HG03139 (cell line): ENCODE data around the gene ATP2B3.

Experiments used
- ATAC-seq: cut with Tn5 transposase; IDR thresholded peaks from one replicate; pipeline ENCODE4 v1.9.1; 2021; ENCODE audit not compliant: unreplicated experiment

The ATP2B3 gene

DNA sequence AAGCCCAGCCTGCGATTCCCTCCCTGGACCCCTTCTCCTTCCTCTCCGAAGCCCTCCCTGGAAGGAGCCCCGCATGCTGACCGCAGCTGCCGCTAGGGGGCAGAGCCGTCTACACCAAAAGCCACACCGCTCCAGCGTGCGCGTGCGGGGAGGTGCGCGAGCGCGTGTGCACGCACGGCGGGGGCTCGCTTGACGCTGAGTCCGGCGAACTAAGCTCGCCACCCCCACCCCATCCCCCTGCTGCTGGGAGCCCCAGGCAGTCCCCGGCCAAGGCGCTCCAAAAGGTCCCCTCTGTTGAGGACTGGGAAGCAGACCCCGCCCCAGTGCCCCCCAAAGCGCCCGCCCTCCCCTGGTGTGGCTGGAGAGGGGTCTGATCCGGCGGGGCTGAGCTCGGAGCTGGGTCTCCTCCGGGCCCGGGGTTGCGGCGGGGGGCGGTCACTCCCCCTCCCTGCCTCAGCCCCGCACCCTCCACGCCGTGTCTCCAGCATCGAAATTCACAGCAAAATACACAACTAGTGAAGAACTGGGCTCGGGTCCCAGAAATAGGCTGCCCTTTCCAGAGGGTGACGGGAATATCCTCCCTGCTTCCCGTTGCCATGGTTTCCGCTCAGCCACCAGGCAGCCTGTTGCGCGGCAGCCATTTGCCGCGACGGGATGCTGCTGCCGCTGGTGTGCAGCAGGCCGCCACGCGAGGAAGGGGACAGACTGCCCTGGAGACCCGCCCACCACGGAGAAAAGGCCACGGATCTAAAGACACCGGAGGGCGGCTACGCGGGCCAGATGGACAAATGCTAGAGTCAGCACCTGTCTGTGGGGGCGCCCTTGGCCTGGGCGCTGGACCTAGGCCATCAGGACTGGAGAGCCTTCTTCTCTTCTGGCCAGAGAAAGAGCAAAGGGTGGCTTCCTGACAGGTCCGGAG, 92.7 kb downstream of the ATP2B3 start:
- no peak for ATAC-seq

DNA sequence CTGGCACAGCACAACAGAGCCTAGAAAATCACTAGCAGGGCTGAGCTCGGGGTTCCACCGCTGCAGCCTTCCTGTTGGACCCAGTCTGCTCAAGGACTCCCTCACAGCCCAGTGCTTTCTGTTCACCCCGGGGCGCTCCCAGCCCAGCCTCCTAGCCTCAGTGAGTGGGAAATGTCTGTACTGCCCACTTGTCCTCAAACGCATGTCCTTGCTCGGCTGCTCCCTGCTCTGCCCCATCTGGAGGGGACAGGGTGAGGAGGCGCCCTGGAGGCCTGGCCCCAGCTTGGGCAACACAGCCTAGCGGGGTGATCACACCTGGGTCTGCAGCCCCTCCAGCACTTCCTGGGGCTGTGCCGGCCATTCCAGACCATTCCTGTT, 93.4 kb downstream of the ATP2B3 start:
- no peak for ATAC-seq

DNA sequence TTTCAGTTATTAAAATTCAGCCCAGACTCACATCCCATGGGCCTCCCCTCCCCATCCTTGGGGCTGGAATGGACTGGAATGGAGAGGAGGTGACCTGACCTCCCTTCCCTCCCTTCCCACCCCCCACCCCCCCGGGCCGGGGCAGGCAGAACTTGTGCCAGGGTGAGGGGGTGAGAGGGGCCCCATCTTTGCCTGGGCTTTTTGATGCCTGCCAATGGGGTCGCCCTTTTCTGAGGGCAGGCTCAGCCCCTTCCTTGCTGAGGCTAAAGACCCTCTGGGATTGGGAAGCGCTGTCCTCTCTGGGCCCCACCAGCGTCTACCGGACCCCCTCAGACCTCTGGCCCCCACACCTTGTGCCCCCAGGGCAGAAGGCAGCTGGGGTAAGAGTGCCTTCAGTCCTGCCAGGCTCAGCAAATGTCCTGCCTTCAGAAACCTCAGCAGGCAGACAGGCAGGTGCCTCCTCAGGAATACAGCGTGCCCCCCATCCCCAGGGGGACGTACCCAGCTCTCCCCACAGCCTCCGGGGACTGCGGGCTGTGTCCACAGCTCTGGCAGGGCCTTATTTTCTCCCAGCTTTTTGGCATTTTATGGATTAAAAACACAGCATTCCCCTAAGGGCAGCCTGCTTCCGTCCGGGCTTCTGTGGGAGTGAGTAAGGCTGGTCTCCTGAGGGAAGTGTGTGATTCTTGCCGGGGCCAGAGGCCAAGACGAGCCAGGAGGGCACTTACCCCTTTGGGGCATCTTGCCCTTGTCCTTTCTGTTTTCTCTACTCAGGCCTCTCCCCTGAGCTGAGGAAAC, 94.1 kb downstream of the ATP2B3 start:
- ATAC-seq, result no peak

DNA sequence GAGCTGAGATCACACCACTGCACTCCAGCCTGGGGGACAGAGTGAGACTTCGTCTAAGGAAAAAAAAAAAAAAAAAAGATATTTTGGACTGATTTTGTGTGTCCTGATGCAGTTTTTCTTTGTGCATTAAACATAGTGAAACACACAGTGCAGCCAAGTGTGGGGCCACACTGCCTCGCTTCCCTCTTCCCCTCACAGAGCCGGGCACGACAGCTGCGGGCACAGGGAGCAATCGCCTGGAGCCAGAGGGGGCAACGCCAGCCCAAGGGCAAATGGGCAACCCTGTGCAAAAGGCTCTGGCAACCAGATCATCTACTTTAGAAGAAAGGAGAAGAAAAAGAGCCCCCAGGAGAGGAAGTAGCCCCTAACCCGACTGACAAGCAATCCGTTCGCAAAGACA, 95.0 kb downstream of the ATP2B3 start:
- no peak for ATAC-seq

DNA sequence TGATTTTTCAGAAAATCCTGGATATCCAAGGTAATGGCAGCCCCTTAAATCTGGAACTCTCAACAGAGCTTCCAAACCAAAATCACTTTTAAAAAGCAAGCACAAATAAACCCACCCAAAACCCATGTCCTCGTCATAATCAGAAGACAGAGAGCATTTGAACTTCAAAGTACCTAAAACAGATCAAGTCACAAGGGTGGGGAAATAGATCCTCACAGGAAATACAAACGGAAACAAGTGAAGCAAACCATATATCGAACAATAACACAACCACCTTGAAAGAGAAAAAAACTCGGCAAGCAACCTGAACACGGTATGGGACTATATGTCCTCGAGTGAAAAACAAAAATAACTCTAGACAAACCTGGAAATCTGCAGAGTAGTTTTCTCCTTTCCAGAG, 97.4 kb downstream of the ATP2B3 start:
- ATAC-seq, result no peak

DNA sequence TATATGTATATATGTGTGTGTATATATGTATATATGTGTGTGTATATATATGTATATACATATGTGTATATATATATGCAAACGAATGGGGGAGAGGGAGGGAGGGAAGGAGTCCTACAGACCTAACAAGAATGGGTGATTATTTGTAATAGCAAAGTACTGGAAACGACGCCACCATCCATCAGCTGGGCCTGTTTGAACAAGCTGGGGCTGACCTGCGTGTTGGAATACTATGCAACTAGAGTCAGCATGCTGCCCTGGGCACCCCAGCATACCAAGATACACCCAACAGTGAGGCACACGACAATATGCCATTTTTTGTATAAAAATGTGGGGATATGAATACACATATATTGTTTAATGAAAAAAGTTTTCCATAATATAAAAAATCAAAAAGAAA, 103.1 kb downstream of the ATP2B3 start:
- no peak for ATAC-seq

DNA sequence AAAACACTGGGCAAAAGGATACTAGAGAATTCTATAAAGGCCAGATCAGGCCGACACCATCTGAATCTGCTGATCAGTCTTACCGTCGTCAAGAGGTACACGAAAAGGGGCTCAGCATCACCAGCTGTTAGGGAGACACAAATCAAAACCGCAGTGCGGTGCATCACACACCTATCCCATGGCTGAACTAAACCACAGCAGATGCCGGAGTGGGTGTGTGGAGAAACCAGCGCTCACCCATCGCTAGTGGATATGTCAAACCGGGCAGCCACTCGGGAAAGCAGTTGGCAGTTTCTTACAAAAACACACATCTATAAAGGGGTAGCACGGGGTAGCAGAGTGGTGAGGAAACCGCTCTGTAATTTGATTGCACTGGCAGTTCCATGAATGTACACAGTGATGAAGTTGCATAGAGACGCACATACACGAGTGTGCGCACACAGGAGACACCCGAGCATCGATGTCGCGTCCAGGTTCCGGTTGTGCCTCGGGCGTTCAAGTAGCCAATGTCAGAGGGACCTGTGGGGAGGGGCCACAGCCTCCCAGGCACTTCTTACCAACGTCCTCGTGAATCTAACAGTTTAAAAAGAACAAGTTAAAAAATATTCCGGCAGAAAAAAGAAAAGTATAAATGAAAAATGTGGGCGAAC, 104.6 kb downstream of the ATP2B3 start:
- ATAC-seq, result no peak

DNA sequence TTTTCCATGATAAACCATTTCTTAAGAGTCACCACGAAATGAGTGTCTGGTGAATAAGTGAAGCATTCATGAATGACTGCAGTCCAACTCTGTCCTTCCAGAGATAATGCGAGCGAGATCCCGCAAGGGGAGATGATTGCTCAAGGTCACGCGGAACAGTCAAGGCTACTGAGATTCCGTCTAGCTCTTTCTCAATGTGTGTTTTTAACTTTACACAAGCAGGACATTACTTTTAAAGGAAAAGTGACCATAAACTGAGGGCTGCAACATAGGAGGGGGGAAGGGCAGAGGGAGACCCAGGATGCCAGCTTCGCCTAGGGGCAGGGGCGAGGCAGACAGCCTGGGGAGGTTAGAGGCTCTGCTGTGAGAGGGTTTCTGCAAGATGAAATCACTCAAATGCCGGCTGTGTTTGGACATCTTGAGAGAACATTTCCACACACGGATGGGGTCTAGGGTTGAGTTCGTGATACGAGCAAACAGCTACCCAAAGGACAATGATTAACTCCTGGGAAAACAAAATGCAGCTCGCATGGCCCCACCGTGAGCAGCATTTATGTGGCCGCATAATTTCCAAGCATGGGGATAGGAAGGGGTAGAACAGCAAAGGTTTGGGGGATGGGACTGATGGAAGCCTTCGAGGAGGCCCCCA, 105.3 kb downstream of the ATP2B3 start:
- ATAC-seq, result no peak

DNA sequence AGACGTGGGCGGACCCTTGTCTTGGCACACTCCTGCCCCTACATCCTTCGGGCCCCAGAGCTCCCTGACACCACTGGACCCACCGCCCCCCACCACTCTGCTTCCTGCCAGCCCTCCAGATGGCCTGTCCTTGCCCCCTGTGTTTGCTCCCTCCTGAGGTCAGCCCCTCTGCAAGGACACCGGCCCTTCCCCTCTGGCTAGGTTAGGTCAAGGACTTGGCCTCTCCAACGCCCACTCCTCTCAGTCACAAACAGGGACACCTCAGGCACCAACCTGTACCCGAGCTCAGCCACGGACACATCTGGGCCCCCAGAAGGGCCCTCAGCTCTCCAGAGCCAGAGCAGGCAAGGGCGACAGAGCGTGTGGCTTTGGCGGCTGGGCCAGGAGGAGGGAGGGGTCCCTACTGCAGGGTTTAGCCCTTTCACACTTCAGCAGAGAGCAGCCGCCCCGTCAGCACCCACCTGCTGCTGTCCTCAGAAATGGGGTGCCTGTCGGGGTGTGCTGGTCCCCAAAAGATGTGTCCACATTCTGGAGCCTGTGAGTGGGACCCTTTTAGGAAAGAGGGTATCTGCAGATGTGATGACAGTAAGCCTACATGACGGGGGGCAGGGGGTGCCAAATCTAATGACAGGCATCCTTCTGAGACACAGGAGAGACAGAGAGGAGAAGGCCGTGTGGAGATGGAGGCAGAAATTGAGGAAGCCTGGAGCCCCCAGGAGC, 106.0 kb downstream of the ATP2B3 start:
- ATAC-seq, result no peak

DNA sequence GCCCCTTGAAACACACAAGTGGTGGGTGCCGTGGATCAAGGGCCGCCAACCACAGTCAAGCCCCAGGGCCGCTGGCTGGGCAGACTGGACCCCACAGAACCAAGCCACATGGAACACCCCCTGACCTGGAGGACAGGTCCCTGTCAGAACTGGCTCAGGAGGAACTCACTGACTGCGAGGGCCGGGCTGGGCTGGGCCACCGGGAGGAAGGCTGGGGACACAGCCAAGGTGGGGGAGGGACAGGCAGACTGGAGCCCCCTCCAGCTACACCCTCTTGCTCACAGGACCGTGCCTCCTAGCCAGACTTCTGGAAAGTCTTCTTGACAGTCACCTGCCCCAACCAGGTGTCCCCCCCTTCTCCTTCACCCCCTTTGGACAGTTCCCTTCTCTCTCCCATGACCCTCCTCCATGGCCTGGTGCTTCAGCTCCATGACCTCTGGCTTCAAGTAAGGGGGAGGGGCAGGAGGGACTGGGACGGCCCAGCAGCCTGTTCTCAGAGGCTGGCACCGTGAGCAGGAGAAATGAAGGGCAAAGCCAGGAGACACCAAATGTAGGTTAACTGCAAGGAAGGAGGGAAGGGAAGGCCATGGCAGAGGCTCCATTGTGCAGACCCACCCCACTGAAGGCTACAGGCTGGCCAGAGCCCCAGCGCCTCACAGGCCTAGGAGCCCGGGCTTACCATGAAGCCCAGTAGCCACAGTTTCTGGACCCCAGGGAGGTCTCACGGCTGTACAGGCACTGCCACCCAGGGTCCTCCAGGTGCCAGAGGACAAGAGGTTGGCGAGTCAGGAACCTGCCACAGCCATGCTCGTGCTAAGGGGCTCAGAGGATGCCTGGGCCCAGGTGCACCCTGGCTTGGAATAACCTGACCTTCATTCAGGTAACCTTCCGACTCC, 107.0 kb downstream of the ATP2B3 start:
- no peak for ATAC-seq

DNA sequence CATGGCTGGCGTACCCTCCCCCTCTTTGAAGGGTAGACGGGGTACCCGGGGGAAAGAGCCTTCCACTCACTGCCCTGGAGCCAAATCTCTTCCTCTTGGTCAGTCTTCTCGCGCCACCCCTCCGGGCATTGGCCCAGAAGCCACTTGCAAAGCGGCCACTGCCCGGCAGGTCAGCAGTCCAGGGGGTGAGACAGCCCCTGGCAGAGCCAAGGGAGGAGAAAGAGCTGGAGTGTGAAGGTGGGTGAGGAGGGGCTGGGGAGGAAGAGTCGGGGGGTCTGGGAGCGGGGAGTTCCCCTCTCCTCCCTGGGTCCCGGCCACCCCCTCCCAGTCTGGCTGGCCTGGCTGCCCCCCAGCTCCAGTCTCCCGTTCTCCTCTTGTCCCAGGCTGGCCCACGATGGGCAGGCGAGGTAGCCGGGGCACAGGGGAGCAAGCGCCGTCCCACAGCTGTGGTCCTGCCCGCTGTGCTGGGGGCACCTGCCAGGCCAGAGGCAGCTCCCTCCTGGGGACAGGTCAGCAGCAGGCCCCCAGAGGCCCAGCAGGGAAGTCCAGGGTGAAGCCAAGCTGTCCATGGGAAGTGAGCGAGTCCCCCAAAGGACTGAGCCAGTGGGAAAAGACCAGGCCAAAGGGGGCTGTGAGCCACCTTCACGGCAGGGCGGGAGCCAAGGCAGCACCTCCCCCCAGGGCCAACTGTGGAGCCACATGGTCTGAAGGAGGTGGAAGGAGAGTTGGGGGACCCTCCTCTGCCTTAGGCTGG, 108.0 kb downstream of the ATP2B3 start:
- ATAC-seq, result no peak

DNA sequence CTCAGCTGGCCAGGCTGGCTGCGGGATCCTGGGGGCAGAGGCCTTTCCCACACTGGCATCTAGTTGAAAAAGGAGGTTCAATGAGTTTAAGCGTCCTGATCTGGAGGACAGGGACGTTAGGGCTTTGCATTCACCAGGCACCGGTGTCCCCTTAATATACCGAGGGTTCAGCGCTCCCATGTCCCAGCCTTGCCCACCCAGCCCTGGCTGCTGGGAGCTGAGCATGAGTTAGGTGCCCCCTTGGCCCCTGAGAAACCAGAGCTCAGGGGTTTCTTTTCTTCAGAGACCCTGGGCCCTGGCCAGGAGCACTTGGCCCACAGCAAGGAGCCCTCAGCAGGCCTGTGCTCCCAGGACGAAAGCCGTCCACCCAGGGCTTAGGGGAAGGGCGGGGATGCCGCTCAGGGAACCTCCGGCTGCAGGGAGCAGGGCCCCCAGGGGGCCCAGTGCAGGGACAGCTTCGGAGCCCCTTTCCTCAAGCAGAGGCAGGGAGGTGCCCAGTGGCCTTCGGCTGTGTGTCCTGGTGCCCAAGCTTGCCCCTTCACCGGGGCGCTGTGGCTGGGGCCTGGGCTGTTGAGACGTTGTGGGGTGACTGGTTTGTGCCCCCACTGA, 108.7 kb downstream of the ATP2B3 start:
- ATAC-seq, result no peak

DNA sequence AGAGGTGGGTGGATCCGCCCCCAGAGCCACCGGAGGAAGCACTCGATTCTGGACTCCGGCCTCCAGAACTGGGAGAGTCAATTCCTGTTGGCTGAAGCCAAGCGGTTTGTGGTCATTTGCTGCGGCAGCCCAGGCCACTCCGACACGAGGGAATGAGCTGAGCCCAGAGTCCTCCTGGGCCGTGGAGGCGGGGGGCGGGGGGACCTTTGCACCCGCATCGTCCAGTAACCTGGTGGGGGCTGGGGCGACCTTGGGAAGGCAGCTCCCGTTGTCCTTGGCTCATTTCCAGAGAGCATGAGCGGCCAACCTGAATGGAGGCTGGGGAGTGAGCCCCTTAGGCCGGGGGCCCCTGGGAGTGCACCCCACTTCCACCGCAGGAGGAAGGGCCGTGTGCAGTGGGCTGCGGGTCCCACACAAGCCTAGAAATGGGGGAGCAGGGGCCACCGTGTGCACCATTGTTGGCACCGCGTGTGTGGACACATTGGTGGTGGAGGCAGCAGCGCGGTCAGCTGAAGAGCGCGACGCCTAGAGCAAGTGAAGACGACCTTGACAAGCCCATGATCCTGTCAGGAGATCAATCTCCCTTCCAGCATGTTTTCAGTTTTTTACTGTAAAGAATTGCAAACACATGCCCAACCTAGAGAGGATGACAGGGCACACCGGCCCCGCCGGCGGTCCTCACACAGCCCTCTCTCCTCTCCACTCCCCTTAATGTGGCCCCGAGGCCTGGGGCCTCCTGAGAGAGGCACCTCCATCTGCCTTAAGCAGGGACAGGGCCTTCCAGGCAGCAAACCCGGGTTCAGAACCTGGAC, 109.6 kb downstream of the ATP2B3 start:
- no peak for ATAC-seq

DNA sequence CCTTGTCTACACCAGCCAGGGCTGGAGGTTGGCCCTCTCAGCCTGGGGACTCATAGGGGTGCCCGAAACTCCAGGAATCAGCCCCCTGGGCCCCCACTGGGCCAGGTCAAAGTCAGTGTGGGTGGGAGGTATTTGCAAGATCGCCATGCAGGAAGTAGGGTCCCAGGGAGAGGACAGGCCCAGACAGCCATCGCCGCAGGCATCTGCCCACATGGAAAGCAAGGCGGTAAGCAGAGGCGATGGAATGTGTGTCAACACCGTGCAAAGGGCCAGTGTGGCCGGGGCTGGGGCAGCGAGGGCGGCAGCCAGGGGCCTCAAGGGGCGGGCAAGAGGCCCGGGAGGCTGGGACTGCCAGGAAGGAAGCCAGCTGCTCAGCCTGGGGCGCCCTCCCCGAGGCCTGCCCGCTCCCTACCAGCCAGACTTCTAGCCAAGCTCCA, 110.3 kb downstream of the ATP2B3 start:
- no peak for ATAC-seq

DNA sequence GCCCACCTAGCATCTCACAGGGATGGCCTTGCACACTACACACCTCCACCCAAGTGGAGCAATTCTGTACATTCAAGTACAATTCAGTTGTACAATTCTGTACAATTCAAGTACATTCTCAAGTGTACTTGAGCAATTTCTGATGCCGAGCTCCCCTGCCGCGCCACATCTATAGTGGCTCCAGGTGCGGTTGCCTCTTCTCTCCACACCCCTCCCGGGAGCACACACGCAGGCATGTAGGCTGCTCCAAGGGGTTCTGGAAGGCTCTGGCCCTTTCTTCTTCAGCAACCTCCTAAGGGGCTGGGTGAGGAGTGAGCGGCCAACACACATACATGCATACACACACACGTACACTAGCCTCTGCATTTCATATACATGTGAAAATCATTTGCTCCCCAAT, 110.7 kb downstream of the ATP2B3 start:
- no peak for ATAC-seq

DNA sequence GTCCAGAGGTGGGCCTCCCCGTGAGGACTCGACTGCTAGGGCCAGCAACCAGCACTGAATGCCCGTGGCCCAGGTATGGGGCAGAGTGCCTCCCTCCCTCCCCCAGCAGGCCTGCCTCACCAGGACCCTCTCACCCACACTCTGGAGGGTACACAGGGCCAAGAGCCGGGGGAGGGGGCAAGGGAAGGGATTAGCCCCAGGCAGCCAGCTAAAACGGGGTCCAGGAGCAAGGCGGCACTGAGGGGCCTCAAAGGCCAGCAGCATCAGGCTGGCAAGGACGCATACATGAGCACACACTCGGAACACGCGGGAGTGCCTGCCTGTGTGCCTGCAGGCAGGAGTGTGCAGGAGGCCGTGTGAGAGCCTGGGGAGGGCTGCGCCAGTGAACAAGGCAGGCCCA, 111.2 kb downstream of the ATP2B3 start:
- ATAC-seq, result no peak

DNA sequence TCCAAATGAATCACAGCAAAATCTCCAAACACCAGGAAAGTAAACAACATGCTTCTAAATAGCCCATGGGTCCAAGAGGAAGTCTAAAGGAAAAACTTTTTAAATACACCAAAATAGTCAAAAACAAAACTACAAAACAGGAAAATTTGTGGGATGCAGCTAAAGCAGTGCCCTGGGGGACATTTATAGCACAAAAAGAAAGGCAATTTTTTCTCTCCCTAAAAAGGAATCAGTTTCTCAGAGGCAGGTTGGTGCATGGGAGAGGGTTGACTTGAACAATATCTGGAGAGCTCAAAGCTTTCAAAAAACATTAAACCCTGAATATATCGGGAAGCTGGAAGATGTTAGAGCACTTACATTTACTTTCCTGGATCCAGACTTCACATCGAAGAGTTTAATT, 113.9 kb downstream of the ATP2B3 start:
- no peak for ATAC-seq
